SK-N-SH treated with all-trans-retinoic acid at 6 μM for 48 hours (cell line): ENCODE data around the gene GHDC.

Source experiments
- ATAC-seq: fragments of 200-7000 bp; cut with Tn5 transposase; 3 replicates; pipeline ENCODE4 v1.9.1; 2020; ENCODE audit warnings: mild to moderate bottlenecking, moderate library complexity
- ARNTL ChIP-seq: fragments of 450-650 bp; formaldehyde crosslinking; IDR thresholded peaks from 2 replicates; pipeline ENCODE4 v1.5.0; 2020; ENCODE audit warnings: low read depth, mild to moderate bottlenecking, moderate library complexity, borderline replicate concordance
- BACH2 ChIP-seq: fragments of 250-450 bp; sonication (Bioruptor Pico); IDR thresholded peaks from 2 replicates; pipeline ENCODE4 v1.9.0; 2021; ENCODE audit warnings: mild to moderate bottlenecking, borderline replicate concordance
- ESRRG ChIP-seq: fragments of 250-450 bp; sonication (Bioruptor Pico); IDR thresholded peaks from 2 replicates; pipeline ENCODE4 v1.6.1; 2021; ENCODE audit warnings: mild to moderate bottlenecking
- GLIS3 ChIP-seq: fragments of 250-450 bp; sonication (Bioruptor Pico); IDR thresholded peaks from 2 replicates; pipeline ENCODE4 v1.5.0; 2020; ENCODE audit warnings: mild to moderate bottlenecking, moderate library complexity
- ISL1 ChIP-seq: fragments of 250-450 bp; sonication (Bioruptor Pico); IDR thresholded peaks from 2 replicates; pipeline ENCODE4 v2.1.2; 2022; ENCODE audit warnings: mild to moderate bottlenecking, moderate library complexity
- OSR1 ChIP-seq: fragments of 250-450 bp; sonication (Bioruptor Pico); IDR thresholded peaks from 2 replicates; pipeline ENCODE4 v1.8.0; 2022; ENCODE audit warnings: moderate library complexity, mild to moderate bottlenecking, inconsistent platforms
- RARB ChIP-seq: fragments of 250-450 bp; sonication (Bioruptor Pico); IDR thresholded peaks from 2 replicates; pipeline ENCODE4 v1.8.0; 2021; ENCODE audit warnings: mild to moderate bottlenecking, moderate library complexity
- SNAI2 ChIP-seq: fragments of 250-450 bp; sonication (Bioruptor Pico); IDR thresholded peaks from 2 replicates; pipeline ENCODE4 v1.5.0; 2020; ENCODE audit warnings: mild to moderate bottlenecking, moderate library complexity
- TCF4 ChIP-seq: fragments of 250-450 bp; sonication (Bioruptor Pico); IDR thresholded peaks from 2 replicates; pipeline ENCODE4 v1.8.0; 2021; ENCODE audit warnings: mild to moderate bottlenecking, moderate library complexity, borderline replicate concordance
- TOX ChIP-seq: fragments of 250-450 bp; sonication (Bioruptor Pico); IDR thresholded peaks from 2 replicates; pipeline ENCODE4 v1.8.0; 2021; ENCODE audit warnings: mild to moderate bottlenecking, moderate library complexity, borderline replicate concordance
- ZC3H10 ChIP-seq: fragments of 250-450 bp; sonication (Bioruptor Pico); IDR thresholded peaks from 2 replicates; pipeline ENCODE4 v1.5.1; 2021; ENCODE audit warnings: mild to moderate bottlenecking, moderate library complexity
- ZFP3 ChIP-seq: fragments of 250-450 bp; sonication (Bioruptor Pico); IDR thresholded peaks from 2 replicates; pipeline ENCODE4 v1.5.0; 2020; ENCODE audit warnings: mild to moderate bottlenecking, moderate library complexity
- ZFP30 ChIP-seq: fragments of 450-650 bp; formaldehyde crosslinking; IDR thresholded peaks from 2 replicates; pipeline ENCODE4 v1.5.0; 2022; ENCODE audit warnings: mild to moderate bottlenecking, moderate library complexity
- ZNF565 ChIP-seq: fragments of 450-650 bp; formaldehyde crosslinking; conservative IDR thresholded peaks from 2 replicates; pipeline ENCODE4 v1.5.0; 2020; ENCODE audit warnings: low read depth, mild to moderate bottlenecking, moderate library complexity
- ZNF8 ChIP-seq: fragments of 450-650 bp; formaldehyde crosslinking; IDR thresholded peaks from 2 replicates; pipeline ENCODE4 v1.5.0; 2020; ENCODE audit warnings: mild to moderate bottlenecking, moderate library complexity
- TF ChIP-seq, protein P1 (sequence below): fragments of 250-450 bp; sonication (Bioruptor Pico); IDR thresholded peaks from 2 replicates; pipeline ENCODE4 v1.5.0; 2020; ENCODE audit warnings: mild to moderate bottlenecking, moderate library complexity
- TF ChIP-seq, protein P2 (sequence below): fragments of 250-450 bp; sonication (Bioruptor Pico); IDR thresholded peaks from 2 replicates; pipeline ENCODE4 v1.5.1; 2020; ENCODE audit warnings: low read depth, mild to moderate bottlenecking, moderate library complexity
- TF ChIP-seq, protein P3 (sequence below): fragments of 250-450 bp; sonication (Bioruptor Pico); IDR thresholded peaks from 2 replicates; pipeline ENCODE4 v1.8.0; 2020; ENCODE audit warnings: mild to moderate bottlenecking, moderate library complexity, borderline replicate concordance
- TF ChIP-seq, protein P4 (sequence below): fragments of 250-450 bp; sonication (Bioruptor Pico); IDR thresholded peaks from 2 replicates; pipeline ENCODE4 v1.8.0; 2021; ENCODE audit warnings: low read depth, mild to moderate bottlenecking, moderate library complexity, borderline replicate concordance

Gene GHDC

DNA sequence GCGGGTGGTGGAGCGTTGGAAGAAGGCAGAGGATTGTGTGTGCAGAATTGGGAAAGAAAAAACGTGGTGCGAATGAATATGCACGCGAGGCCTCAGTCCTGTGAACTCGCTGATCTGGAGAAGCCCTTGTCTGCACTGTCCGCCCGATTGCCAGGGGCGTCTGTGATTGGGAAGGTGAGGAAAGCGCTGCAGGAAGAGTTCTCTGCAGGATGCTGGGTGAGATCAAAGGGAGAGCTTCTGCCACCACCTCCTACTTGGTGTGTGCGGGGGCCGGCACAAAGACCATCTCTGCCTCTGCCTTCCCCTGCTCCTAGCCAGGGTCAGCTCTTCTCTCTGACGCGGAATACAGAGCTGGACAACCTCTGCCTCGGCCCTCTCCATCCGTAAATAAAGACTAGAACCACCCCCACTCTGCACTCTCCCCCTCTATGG, 38.7 kb downstream of the GHDC start:
- ATAC-seq, result no peak
- TF ChIP-seq, protein P1, sequence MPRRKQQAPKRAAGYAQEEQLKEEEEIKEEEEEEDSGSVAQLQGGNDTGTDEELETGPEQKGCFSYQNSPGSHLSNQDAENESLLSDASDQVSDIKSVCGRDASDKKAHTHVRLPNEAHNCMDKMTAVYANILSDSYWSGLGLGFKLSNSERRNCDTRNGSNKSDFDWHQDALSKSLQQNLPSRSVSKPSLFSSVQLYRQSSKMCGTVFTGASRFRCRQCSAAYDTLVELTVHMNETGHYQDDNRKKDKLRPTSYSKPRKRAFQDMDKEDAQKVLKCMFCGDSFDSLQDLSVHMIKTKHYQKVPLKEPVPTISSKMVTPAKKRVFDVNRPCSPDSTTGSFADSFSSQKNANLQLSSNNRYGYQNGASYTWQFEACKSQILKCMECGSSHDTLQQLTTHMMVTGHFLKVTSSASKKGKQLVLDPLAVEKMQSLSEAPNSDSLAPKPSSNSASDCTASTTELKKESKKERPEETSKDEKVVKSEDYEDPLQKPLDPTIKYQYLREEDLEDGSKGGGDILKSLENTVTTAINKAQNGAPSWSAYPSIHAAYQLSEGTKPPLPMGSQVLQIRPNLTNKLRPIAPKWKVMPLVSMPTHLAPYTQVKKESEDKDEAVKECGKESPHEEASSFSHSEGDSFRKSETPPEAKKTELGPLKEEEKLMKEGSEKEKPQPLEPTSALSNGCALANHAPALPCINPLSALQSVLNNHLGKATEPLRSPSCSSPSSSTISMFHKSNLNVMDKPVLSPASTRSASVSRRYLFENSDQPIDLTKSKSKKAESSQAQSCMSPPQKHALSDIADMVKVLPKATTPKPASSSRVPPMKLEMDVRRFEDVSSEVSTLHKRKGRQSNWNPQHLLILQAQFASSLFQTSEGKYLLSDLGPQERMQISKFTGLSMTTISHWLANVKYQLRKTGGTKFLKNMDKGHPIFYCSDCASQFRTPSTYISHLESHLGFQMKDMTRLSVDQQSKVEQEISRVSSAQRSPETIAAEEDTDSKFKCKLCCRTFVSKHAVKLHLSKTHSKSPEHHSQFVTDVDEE (CRISPR knock-in tag), result no peak
- TF ChIP-seq, protein P2, sequence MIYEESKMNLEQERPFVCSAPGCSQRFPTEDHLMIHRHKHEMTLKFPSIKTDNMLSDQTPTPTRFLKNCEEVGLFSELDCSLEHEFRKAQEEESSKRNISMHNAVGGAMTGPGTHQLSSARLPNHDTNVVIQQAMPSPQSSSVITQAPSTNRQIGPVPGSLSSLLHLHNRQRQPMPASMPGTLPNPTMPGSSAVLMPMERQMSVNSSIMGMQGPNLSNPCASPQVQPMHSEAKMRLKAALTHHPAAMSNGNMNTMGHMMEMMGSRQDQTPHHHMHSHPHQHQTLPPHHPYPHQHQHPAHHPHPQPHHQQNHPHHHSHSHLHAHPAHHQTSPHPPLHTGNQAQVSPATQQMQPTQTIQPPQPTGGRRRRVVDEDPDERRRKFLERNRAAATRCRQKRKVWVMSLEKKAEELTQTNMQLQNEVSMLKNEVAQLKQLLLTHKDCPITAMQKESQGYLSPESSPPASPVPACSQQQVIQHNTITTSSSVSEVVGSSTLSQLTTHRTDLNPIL (CRISPR knock-in tag), result no peak
- TF ChIP-seq ZFP30 (no peak), BACH2 (CRISPR knock-in tag) (no peak), ZC3H10 (no peak), ZFP3 (CRISPR knock-in tag) (no peak), GLIS3 (CRISPR knock-in tag) (no peak), OSR1 (CRISPR knock-in tag) (no peak), ARNTL (CRISPR knock-in tag) (no peak)
- TF ChIP-seq, protein P3, sequence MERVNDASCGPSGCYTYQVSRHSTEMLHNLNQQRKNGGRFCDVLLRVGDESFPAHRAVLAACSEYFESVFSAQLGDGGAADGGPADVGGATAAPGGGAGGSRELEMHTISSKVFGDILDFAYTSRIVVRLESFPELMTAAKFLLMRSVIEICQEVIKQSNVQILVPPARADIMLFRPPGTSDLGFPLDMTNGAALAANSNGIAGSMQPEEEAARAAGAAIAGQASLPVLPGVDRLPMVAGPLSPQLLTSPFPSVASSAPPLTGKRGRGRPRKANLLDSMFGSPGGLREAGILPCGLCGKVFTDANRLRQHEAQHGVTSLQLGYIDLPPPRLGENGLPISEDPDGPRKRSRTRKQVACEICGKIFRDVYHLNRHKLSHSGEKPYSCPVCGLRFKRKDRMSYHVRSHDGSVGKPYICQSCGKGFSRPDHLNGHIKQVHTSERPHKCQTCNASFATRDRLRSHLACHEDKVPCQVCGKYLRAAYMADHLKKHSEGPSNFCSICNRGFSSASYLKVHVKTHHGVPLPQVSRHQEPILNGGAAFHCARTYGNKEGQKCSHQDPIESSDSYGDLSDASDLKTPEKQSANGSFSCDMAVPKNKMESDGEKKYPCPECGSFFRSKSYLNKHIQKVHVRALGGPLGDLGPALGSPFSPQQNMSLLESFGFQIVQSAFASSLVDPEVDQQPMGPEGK (CRISPR knock-in tag), result no peak
- TF ChIP-seq, protein P4, sequence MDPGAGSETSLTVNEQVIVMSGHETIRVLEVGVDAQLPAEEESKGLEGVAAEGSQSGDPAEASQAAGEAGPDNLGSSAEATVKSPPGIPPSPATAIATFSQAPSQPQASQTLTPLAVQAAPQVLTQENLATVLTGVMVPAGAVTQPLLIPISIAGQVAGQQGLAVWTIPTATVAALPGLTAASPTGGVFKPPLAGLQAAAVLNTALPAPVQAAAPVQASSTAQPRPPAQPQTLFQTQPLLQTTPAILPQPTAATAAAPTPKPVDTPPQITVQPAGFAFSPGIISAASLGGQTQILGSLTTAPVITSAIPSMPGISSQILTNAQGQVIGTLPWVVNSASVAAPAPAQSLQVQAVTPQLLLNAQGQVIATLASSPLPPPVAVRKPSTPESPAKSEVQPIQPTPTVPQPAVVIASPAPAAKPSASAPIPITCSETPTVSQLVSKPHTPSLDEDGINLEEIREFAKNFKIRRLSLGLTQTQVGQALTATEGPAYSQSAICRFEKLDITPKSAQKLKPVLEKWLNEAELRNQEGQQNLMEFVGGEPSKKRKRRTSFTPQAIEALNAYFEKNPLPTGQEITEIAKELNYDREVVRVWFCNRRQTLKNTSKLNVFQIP (CRISPR knock-in tag), result no peak

DNA sequence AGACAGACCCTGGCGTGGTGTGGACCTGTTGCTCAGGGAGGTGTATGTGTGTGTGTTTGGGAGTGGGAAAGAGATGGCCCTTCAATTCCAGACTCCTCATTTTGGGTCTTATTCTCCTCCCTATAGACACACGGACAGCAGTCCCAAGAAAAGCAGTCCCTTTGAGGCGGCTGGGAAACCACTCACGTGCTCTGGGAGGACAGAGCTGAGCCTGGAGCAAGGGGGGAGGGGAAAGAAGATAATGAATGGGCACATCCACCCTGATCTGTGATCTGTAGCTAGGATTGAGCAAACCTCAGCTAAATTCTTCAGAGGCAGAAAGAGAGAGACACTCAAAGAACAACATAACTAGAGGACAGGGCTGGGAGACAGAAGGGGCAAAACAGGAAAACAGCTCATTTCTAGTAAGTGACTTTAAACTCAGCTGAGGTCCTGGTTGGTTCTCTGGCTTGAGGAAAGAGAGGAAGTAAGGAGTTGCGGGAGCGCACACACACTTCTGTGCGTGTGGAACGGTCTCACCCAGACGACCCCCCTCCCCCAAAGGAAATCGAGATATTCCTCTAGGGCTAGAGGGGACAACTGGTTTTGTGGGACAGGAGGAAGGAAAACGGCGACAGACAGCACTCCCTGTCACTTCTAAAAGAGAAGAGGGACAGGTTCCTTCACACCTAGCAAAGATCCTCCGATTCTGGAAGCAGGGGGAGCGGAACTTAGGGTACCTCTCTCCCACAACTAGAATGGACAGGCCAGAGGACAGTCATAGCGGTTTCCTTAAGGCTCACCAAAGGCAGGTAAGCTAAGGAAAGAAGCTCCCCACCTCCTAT, 40.2 kb downstream of the GHDC start:
- ATAC-seq, result no peak; the same call in 2 of the 3 replicates
- TF ChIP-seq ZFP30 (no peak), TOX (CRISPR knock-in tag) (no peak), ZNF8 (CRISPR knock-in tag) (no peak), ZC3H10 (no peak), TCF4 (CRISPR knock-in tag) (no peak), RARB (CRISPR knock-in tag) (no peak), GLIS3 (CRISPR knock-in tag) (no peak), BACH2 (CRISPR knock-in tag) (no peak), ESRRG (CRISPR knock-in tag) (no peak), ZNF565 (no peak), ARNTL (CRISPR knock-in tag) (no peak)

DNA sequence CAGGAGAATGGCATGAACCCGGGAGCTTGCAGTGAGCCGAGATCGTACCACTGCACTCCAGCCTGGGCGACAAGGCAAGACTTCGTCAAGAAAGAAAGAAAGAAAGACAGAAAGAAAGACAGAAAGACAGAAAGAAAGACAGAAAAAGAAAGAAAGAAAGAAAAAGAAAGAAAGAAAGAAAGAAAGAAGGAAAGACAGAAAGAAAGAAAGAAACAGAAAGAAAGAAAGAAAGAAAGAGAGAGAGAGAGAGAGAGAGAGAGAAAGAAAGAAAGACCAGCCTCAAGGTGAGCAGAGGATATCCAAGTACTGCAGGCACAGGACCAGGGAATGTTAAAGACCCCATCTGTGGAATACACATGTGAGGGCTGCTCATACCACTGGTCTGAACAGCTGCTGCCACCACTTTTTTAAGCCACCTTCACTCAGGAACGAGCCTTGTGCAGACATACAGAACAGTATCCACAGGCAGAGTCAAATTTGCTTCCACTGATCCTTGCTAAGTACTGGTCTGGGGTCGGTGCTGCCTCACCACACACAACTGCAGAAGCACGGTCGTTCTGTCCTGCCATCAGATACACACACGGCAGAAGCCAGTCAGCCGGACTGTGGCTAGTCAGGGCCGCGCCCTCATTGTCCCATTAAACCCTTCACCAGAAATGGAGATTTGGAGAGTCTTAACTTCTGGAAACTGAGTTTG, 47.2 kb downstream of the GHDC start:
- ATAC-seq, result no peak
- TF ChIP-seq OSR1 (CRISPR knock-in tag) (no peak), ZFP3 (CRISPR knock-in tag) (no peak), ZNF8 (CRISPR knock-in tag) (no peak), TCF4 (CRISPR knock-in tag) (no peak), BACH2 (CRISPR knock-in tag) (no peak), ISL1 (CRISPR knock-in tag) (no peak), SNAI2 (CRISPR knock-in tag) (no peak), GLIS3 (CRISPR knock-in tag) (no peak), RARB (CRISPR knock-in tag) (no peak), ZFP30 (no peak), ZC3H10 (no peak)
- TF ChIP-seq, protein P3 (CRISPR knock-in tag), result no peak
- TF ChIP-seq, protein P4 (CRISPR knock-in tag), result no peak
- TF ChIP-seq, protein P1 (CRISPR knock-in tag), result no peak
